GM19467 (cell line): ENCODE results near the gene PDGFC.

Experiments
- ATAC-seq: cut with Tn5 transposase; IDR thresholded peaks from one replicate; pipeline ENCODE4 v1.9.1; 2021; ENCODE audit warnings: mild to moderate bottlenecking, moderate library complexity; ENCODE audit not compliant: unreplicated experiment

Gene PDGFC, protein sequence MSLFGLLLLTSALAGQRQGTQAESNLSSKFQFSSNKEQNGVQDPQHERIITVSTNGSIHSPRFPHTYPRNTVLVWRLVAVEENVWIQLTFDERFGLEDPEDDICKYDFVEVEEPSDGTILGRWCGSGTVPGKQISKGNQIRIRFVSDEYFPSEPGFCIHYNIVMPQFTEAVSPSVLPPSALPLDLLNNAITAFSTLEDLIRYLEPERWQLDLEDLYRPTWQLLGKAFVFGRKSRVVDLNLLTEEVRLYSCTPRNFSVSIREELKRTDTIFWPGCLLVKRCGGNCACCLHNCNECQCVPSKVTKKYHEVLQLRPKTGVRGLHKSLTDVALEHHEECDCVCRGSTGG

DNA sequence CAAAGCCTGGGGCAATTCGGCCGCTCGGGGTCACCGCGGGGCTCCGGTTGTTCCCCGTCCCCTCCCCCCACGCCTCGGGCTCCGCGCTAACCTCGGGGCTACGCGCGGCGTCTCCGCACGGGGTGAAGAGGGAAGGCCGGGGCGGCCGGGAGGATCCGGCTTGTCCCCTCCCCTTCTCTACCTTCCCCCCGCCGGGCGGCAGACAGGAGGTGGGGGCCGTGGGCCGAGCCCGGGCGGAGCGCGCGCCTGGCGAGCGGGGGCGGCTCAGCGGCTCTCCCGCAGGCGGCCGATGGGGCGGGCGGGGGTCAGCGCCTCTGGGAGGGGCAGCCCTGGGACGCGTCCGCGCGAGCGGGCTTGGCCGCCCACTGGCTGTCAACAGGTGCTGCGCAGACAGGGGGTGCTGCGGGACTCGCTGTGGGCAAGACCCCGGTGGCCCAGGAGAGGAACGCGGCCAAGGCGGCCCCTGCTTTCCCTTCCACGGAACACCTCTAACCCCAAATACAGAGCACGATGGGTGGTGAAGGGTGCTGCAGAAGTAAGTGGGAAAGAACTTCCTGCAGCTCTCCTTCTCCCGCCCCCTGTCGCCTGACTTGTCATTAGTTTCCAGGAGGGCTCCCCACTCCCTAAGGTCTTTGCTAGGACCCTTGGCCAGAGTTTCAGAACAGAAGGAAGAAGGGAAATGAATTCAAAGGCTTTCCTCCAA lies at the start of gene PDGFC:
TSS of gene PDGFC (minus strand) at position 124 of the 703 bp plus-strand sequence. CDS start 896 bp downstream, outside the sequence.
- ATAC-seq: no peak

DNA sequence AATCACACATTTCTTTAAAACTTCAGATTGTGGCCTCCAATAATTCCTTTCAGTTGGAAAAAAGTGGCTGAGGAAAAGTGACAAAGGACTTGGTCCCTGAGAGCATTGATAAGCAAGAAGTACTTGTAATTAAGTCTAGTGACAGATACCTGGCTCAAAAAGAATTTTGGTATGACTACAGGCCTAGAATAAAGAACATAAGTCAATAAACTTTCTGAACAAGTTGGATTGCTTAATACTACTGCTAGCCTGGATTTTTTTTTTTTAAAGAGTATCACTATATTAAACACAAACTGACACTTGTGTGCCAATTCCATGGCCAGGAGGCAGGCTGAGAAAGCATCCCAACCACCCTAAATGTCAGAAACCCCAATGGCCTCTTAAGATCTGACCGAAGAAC lies 49.3 kb upstream of the PDGFC start:
- ATAC-seq: no peak

GRCh38 chr4:157018920-157019490 lies 47.4 kb upstream of the PDGFC start:
- no peak for ATAC-seq

DNA sequence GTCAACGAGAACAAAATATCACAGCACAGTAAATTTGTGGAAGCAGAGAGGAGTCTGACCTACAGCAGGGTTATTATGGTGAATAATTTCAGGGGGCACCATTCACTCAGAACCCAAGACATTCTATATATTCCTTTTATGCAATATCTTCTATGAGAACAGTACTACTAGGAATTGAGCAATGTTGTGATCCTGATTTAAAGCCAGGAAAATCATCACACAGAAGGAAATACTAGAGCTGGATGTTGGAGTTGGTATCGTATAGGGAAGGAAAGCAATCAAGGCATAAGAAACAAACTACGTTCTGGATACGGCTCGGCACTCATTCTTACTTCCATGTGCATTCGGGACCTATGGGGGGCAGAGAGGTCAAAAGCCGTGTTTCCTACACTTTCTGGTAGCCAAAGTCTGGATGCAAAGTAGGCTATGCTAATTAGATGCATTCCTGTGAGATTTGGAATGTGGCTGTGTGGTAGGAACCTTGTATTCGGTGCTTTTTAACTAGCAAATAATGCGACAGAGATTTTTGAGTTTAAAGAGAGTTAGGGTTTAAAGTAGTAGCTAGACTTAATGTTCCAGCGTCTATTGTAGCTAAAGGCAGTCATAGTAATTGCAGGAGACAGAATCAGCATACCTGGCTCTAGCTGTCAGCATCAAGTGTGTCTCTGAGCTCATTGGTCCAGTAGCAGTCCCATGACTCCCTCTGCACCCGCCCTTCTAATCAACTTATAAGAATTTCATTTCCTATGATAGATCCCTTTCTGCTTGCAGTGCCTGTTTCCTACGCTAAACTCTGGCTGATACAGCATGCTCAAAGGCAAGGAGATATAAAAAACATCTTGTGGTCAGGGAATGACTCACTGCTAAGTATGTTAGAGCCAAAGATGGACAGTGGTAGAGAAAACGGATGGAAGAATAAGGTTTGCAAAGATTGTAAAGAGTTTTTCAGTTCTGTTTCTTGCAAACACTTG lies 43.3 kb upstream of the PDGFC start:
- ATAC-seq: no peak

DNA sequence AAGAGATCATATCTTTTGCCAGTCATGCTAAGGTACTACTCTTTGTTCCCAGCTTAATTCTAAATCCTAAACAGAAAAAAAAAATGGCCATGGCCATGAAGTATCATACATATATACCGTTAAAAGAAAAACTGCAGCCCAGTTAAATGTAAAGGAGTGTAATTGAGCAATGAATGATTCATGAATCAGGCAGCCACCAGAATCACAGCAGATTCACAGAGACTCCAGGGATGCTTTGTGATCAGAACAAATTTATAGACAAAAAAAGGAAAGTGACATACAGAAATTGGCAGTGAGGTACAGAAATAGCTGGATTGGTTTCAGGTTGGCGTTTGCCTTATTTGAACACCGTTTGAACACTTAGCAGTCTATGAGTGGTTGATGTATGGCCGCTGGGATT lies 42.1 kb upstream of the PDGFC start:
- ATAC-seq: no peak

DNA sequence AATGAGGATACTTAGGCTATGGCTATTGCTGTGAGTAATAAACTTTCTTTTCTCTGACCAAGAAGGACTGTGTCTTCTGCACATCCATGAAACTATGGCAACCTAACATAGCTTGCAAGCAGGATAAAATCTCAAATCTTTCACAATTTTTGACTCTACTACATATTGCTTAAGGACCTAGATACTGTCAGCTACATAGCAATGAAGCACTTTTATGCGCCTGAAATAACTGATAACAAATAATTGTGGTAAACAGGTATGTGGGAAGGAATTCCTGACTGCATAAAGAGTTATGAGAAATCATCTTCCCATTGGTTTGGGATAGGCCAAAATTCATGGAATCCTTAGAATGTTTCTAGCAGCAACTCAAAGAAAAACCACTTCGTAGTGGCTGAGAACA lies 41.2 kb upstream of the PDGFC start:
- ATAC-seq: no peak

DNA sequence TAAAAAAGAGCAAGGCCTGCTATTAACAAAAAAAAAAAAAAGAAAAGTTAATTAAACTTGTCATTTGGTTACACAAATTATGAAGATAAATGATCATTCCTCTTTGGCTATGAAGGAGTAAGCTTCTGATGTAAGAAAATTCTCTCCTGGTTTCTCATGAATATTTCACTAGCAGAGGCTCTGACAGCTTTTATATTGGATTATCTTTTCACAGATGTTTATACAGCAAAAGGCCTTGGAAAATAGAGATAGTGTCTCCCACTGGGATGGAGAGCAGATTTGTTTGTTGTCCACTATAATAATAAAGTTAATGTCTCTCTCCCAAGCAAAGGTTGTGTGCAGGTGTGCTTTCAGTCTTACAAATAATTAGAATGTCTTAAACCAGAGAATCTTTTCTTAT lies 40.7 kb upstream of the PDGFC start:
- no peak for ATAC-seq

GRCh38 chr4:157010630-157011029 lies 39.0 kb upstream of the PDGFC start:
- ATAC-seq: no peak

DNA sequence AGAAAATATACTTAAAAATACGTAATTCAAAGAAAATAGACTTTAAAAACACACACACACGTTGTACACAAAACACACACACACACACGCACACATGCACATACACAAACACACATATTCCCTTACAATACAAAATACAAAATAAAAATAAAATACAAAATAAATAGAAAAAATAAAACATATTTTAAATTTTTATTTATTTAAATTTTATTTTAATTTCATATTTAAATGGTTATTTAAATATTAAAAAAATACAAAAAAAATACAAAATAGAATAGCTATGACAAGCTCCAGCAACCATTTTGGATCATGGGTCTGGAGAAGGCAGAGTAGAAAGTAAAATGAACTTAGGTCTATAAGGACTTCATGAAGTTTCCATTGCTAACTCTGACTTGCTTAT lies 34.2 kb upstream of the PDGFC start:
- ATAC-seq: no peak

DNA sequence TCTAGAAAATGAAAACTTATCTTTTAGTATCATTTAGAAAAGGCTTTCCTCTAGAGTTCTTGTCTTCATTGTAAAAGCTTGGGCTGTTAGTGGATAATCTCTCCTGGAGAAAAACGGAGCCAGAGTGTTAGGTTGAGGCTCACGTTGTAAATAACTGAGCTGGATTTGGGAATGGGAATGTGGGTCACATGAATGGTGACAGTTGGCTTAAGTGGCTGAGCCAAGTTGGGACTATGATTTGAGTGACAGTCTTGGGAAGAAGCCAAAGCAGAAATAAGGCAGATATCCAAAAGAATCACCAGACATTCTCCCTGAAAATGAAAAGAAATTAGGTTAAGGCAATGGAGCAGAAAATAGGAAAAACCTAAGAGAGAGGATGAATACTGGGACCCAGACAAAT lies 33.6 kb upstream of the PDGFC start:
- ATAC-seq: no peak

DNA sequence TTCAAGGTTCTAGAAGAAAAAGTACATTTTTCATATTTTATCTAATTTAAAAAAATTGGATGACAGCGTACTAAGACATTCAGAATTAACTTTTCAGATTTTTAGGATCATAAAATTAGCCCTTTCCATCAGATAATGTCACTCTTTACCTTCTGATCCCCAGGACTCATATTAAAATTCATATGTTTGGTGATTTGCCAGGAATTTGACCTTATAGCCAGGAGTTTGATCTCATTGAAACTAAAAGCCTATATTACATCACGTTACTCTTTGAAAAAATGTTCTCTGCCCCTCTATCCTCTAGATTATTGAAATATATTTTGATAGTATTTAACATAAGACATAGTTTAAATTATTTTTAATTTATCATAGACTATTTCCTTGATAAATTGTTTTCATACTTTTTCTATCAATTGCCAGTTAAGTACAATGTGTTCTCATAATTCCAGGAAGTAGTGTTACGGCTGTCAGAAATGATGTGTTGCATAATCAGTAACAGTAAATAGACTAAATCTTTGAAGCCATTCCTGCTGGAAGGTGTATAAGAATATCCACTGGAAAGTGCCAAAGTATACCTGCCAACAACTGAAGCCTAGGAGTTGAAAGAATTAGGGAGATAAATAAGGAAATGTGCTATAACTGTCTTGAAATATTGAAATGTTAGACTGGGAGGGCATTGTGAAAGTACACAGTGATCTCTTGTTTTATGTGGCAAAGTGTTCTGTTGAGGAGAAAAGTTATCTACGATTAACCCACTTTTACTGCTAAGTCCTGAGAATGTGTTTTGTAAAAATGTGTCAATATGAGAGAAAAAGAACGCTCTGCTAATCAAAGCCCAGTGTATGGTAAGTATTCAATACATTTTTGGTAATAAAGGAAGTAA lies 32.9 kb upstream of the PDGFC start:
- no peak for ATAC-seq

- no peak for ATAC-seq
Measured at GRCh38 chr4:156999175-156999517, 27.5 kb upstream of the PDGFC start.

DNA sequence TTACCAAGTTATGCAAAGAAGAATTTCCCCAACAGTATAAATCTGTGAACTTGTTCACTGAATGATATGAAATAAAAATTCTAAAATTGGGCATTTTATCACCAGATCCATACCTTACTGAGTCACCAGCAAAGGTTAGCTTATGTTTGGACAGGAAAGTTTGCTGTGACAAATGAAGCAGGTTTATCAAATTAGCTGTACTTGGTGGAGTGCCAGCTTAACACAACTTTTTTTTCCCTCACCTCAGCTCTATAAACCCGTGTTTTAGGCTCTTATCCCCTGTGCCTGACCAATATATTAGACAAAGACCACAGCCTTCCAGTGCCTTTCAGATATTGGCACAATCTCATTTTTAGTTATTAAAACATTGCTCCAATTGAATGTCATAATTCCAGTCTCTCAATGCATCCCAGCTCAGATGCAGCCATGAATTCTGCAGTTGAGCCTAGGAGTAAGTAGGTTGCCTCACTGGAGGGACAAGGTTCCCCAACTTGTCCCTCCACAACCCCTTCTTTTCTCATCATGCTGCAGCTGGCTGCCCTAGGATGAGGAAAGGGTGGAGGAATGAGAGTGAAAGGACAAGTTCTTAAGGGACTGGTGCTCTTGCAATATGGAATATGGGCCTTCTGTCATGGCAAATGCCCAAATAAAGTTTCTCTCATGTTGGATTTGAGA lies 27.0 kb upstream of the PDGFC start:
- no peak for ATAC-seq

DNA sequence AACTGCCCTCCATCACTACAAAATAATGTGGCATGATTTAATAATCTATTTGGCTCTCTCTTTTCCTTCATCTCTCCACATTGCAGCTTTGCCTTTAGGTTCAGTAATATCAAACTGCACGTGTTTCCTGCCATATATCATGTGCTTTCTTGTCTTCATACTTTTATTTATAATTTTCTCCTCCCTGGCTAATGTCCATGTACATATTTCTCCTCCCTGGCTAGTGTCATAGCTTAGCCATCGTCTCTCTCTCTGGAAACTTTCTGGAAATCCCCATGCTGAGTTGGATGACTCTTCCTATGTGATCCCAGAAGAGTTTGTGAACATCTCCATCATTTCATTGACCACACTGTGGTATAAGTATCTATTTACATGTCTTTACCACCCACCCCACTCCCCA lies 21.3 kb upstream of the PDGFC start:
- ATAC-seq: no peak

GRCh38 chr4:156991161-156991560 lies 19.6 kb upstream of the PDGFC start:
- no peak for ATAC-seq

GRCh38 chr4:156983366-156983765 lies 11.8 kb upstream of the PDGFC start:
- ATAC-seq: no peak

- ATAC-seq: no peak
Measured at GRCh38 chr4:156981262-156981769, 9.7 kb upstream of the PDGFC start.

GRCh38 chr4:156977435-156978160 lies 6.0 kb upstream of the PDGFC start:
- no peak for ATAC-seq

- no peak for ATAC-seq
Measured at GRCh38 chr4:156976147-156976546, 4.5 kb upstream of the PDGFC start.
